GM19467 (cell line): ENCODE results near the gene VTI1A.

ENCODE experiments used
- ATAC-seq: cut with Tn5 transposase; IDR thresholded peaks from one replicate; pipeline ENCODE4 v1.9.1; 2021; ENCODE audit warnings: mild to moderate bottlenecking, moderate library complexity; ENCODE audit not compliant: unreplicated experiment

Gene VTI1A

GRCh38 chr10:112775381-112775780 is 328.4 kb downstream of the VTI1A start:
- no peak for ATAC-seq

- ATAC-seq, result no peak
These were observed 329.1 kb downstream of the VTI1A start for GRCh38 chr10:112775892-112776674.

- no peak for ATAC-seq
These were observed 331.6 kb downstream of the VTI1A start for GRCh38 chr10:112778579-112778978.

GRCh38 chr10:112779025-112779770 is 332.2 kb downstream of the VTI1A start:
- no peak for ATAC-seq

GRCh38 chr10:112782200-112782907 is 335.3 kb downstream of the VTI1A start:
- no peak for ATAC-seq

GRCh38 chr10:112783351-112784021 is 336.5 kb downstream of the VTI1A start:
- no peak for ATAC-seq

GRCh38 chr10:112784022-112784461 is 337.0 kb downstream of the VTI1A start:
- no peak for ATAC-seq

GRCh38 chr10:112785089-112785488 is 338.1 kb downstream of the VTI1A start:
- ATAC-seq, result no peak

- no peak for ATAC-seq
These were observed 342.2 kb downstream of the VTI1A start for GRCh38 chr10:112789248-112789647.

GRCh38 chr10:112790030-112790429 is 343.0 kb downstream of the VTI1A start:
- ATAC-seq, result no peak

GRCh38 chr10:112790921-112791320 is 343.9 kb downstream of the VTI1A start:
- ATAC-seq, result no peak

GRCh38 chr10:112791447-112791846 is 344.4 kb downstream of the VTI1A start:
- ATAC-seq, result no peak

GRCh38 chr10:112792487-112793201 is 345.6 kb downstream of the VTI1A start:
- no peak for ATAC-seq

GRCh38 chr10:112793202-112793921 is 346.3 kb downstream of the VTI1A start:
- ATAC-seq, result no peak

GRCh38 chr10:112794201-112794600 is 347.2 kb downstream of the VTI1A start:
- ATAC-seq, result no peak

GRCh38 chr10:112795067-112795466 is 348.1 kb downstream of the VTI1A start:
- no peak for ATAC-seq

GRCh38 chr10:112797197-112797596 is 350.2 kb downstream of the VTI1A start:
- ATAC-seq, result no peak

GRCh38 chr10:112797855-112798254 is 350.8 kb downstream of the VTI1A start:
- no peak for ATAC-seq

GRCh38 chr10:112799038-112799437 is 352.0 kb downstream of the VTI1A start:
- no peak for ATAC-seq
